Osteoblast (primary cell): Measurements from ENCODE around the gene TM6SF1. TPM values are rescaled to one million over a fixed set of nuclear protein-coding genes. Genes with fewer than 3 reads are reported as not detected.
A peak's percentile ranks its signal among the peaks of the same experiment; 100 is the strongest.

Source experiments
- DNase-seq: peaks from one replicate; pipeline ENCODE4 v3.0.0; 2011; ENCODE audit warnings: low spot score, mixed read lengths; ENCODE audit not compliant: insufficient read length; ENCODE audit errors: missing footprints
- H2AFZ ChIP-seq: 2 replicates; pipeline ENCODE4 v1.6.0; 2011; ENCODE audit warnings: mild to moderate bottlenecking, low read length
- H3K27ac ChIP-seq: 2 replicates; pipeline ENCODE4 v1.5.1; 2011; ENCODE audit warnings: mild to moderate bottlenecking, low read depth, low read length, moderate library complexity
- H3K27me3 ChIP-seq: 2 replicates; pipeline ENCODE4 v1.6.0; 2012; ENCODE audit warnings: mild to moderate bottlenecking, control low read depth, inconsistent platforms, low read length, moderate library complexity; ENCODE audit not compliant: insufficient read depth
- H3K36me3 ChIP-seq: 2 replicates; pipeline ENCODE4 v1.5.1; 2011; ENCODE audit warnings: mild to moderate bottlenecking, low read length, control low read depth, moderate library complexity; ENCODE audit not compliant: insufficient read depth
- H3K4me1 ChIP-seq: 2 replicates; pipeline ENCODE4 v1.5.1; 2011; ENCODE audit warnings: mild to moderate bottlenecking, low read length, control low read depth, moderate library complexity; ENCODE audit not compliant: insufficient read depth
- H3K4me2 ChIP-seq: 2 replicates; pipeline ENCODE4 v1.6.0; 2011; ENCODE audit warnings: mild to moderate bottlenecking, low read length; ENCODE audit not compliant: insufficient read depth
- H3K4me3 ChIP-seq: fragments of 200-600 bp; sonication (generic); 3 replicates; pipeline ENCODE4 v1.5.1; 2012; ENCODE audit warnings: mild to moderate bottlenecking, low read length, inconsistent platforms; ENCODE audit not compliant: insufficient read depth
- H3K79me2 ChIP-seq: 2 replicates; pipeline ENCODE4 v1.6.0; 2012; ENCODE audit warnings: mild to moderate bottlenecking, low read length, control low read depth, inconsistent platforms; ENCODE audit not compliant: insufficient read depth
- H3K9me3 ChIP-seq: 2 replicates; pipeline ENCODE4 v1.5.1; 2011; ENCODE audit warnings: low read depth, low read length, control low read depth
- H4K20me1 ChIP-seq: 2 replicates; pipeline ENCODE4 v1.6.0; 2012; ENCODE audit warnings: mild to moderate bottlenecking, low read length, control low read depth; ENCODE audit not compliant: insufficient read depth
- total RNA-seq: library from RNA; depleted of rRNA; stranded (reverse); fragments of >200 nt; gene quantifications from 2 replicates; pipeline ENCODE4 v1.2.3, GENCODE V29; 2012
- TF ChIP-seq, protein P1 (sequence below): IDR thresholded peaks from 2 replicates; pipeline ENCODE4 v1.5.1; 2011; ENCODE audit warnings: mild to moderate bottlenecking, low read depth, low read length, moderate library complexity; ENCODE audit errors: extremely low read depth

The TM6SF1 gene
- total RNA-seq, 1 donor, result 0.36 TPM

DNA sequence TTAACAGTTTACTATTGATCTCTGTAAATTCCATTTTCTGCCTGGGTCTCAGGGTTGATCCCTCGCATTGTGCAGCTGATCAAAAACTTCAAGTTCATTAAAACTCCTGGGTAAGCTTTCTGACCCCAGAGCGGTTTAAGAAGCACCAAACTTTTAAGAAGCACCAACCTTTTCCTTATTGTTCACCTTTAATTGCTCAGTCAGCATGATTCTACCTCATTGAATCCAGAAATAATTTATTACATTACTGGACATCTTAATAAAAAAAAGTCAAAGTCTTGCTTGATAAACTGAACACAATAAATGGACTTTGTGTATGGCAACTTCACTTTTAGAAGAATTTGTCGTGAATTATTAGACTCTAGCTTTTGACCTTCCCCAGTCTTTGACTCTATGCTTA lies 53.3 kb downstream of the TM6SF1 start:
- DNase-seq, result no peak
- no peaks in the 10 kb centered on the region for H3K27me3 ChIP-seq
- H3K9me3 ChIP-seq, result no peaks in the 10 kb centered on the region
- H3K4me3 ChIP-seq, result no peak overlapping the region
- H3K79me2 ChIP-seq, result peaks cover 22% of the 10 kb centered on the region
- no peak overlapping the region for H3K4me2 ChIP-seq
- no peak overlapping the region for H3K27ac ChIP-seq
- H3K4me1 ChIP-seq, result peaks cover 3% of the 10 kb centered on the region
- peaks cover 5% of the 10 kb centered on the region for H4K20me1 ChIP-seq
- no peak overlapping the region for H2AFZ ChIP-seq
- TF ChIP-seq, protein P1, sequence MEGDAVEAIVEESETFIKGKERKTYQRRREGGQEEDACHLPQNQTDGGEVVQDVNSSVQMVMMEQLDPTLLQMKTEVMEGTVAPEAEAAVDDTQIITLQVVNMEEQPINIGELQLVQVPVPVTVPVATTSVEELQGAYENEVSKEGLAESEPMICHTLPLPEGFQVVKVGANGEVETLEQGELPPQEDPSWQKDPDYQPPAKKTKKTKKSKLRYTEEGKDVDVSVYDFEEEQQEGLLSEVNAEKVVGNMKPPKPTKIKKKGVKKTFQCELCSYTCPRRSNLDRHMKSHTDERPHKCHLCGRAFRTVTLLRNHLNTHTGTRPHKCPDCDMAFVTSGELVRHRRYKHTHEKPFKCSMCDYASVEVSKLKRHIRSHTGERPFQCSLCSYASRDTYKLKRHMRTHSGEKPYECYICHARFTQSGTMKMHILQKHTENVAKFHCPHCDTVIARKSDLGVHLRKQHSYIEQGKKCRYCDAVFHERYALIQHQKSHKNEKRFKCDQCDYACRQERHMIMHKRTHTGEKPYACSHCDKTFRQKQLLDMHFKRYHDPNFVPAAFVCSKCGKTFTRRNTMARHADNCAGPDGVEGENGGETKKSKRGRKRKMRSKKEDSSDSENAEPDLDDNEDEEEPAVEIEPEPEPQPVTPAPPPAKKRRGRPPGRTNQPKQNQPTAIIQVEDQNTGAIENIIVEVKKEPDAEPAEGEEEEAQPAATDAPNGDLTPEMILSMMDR, result no peak
- peaks cover 17% of the 10 kb centered on the region for H3K36me3 ChIP-seq

DNA sequence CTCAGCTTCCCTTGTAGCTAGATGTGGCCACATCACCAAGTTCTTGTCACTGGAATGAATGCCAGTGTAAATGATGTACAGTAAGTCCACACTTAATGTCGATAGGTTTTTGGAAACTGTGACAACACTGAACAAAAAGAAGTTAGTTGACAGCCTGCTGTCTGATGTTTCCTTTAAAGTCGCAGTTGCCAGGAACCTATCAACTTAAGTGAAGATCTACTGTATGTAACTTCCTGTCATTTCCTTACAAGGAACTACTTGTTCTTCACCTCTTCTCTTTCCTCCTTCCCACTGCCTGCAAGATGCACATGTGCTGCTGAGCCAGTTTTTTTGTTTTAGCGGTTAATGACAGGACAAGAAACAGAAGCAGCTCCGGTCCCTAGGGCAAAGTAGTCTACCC lies 55.6 kb downstream of the TM6SF1 start:
- no peak overlapping the region for H2AFZ ChIP-seq
- H3K27ac ChIP-seq, result no peak overlapping the region
- peaks cover 44% of the 10 kb centered on the region for H3K79me2 ChIP-seq
- TF ChIP-seq, protein P1, result no peak
- no peak for DNase-seq
- H3K36me3 ChIP-seq, result peaks cover 6% of the 10 kb centered on the region
- no peak overlapping the region for H3K4me3 ChIP-seq
- H3K4me1 ChIP-seq, result peaks cover 3% of the 10 kb centered on the region
- H3K9me3 ChIP-seq, result no peaks in the 10 kb centered on the region
- no peaks in the 10 kb centered on the region for H3K27me3 ChIP-seq
- peaks cover 7% of the 10 kb centered on the region for H4K20me1 ChIP-seq
- H3K4me2 ChIP-seq, result no peak overlapping the region

DNA sequence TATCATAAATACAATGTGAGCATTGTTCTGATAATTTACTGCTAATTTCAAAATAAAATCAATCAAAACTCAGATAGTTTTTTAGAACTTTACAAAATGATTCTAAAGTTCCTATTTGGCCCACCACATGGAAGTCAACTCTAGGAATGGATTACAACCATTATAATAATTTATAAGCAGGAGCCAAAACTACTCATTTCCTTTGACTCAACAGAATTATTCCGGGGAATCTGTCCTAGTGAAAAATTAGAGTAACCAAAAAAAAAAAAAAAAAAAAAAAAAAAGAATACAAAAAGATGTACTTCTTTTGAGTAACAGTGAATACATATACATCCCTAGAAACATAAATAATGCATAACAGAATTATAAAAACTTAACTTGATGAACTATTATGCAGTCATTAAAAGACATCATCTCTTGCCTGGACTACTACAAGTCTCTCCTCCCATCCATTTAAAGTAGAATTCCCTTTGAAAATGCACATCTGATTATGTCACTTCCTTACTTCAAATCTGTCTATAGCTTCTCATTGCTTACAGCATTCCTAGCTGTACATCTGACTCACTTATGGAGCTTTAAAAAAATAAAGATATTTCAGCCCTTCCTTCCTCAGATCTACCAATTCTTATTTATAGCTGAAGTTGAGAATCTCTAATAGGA lies 56.8 kb downstream of the TM6SF1 start:
- Histone ChIP-seq H3K4me2 (peak overlapping the region; percentile 30), H3K4me3 (no peak overlapping the region), H4K20me1 (peaks cover 5% of the 10 kb centered on the region), H3K27me3 (no peaks in the 10 kb centered on the region), H3K36me3 (peaks cover 6% of the 10 kb centered on the region), H3K79me2 (peaks cover 55% of the 10 kb centered on the region), H3K27ac (peak overlapping the region; percentile 53), H3K9me3 (no peaks in the 10 kb centered on the region), H3K4me1 (peaks cover 3% of the 10 kb centered on the region), H2AFZ (no peak overlapping the region)
- TF ChIP-seq, protein P1, result no peak
- no peak for DNase-seq

DNA sequence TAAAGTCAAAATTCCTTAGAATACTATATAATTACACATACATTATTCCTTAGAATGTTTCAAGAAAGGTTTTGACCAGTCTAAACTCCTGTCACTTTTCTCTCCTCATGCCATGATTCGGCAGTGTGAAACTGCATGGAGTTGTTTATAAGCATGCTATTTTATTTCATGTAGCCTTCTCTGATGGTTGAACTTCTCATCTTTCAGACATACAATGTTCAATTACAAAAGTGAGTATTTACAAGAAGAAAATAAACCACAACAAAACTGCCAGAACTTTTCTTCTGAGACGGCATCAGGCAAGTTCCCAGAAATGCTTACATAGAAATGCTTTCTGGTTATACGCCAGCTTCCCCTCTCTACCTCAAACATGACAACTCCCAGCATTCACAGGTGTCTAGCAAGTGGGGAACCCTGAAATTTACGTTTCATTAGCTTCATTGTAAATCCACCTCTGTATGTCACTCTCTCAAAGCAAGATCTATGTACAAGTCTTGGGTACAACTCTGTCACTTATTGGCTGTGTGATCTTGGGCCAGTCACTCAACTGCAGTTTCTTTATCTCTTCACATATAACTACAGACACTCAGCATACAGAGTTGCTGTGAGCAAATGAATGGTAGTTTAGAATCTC lies 57.4 kb downstream of the TM6SF1 start:
- DNase-seq, result no peak
- Histone ChIP-seq H4K20me1 (peaks cover 8% of the 10 kb centered on the region), H3K4me2 (peak overlapping the region; percentile 30), H3K9me3 (no peaks in the 10 kb centered on the region), H3K27ac (peak overlapping the region; percentile 53), H3K79me2 (peaks cover 61% of the 10 kb centered on the region), H2AFZ (no peak overlapping the region), H3K4me3 (no peak overlapping the region), H3K27me3 (no peaks in the 10 kb centered on the region), H3K4me1 (peaks cover 3% of the 10 kb centered on the region), H3K36me3 (peaks cover under 1% of the 10 kb centered on the region)
- TF ChIP-seq, protein P1, result no peak
